Fibroblast of skin of back (primary cell): ENCODE results near the gene MEIS3.

Experiments
- DNase-seq: peaks from one replicate; pipeline ENCODE4 v3.0.0-alpha.2; 2013

The MEIS3 gene

DNA sequence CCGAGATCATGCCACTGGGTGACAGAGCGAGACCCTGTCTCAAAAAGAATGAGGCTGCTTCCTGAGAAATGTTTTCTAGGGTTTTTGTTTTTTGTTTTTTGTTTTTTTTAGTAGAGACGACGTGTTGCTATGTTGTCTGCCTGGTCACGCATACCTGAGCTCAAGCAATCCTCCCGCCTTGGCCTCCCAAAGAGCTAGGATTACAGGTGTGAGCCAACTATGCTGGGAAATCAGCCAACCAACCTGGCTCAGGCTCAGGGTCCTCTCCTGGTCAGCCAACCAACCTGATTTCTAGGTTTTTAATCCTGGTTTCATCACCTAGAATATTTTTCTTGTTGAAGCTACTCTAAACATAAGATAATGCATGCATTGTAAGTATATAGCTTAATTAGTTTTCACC is 62.4 kb downstream of the MEIS3 start:
- DNase-seq: no peak

DNA sequence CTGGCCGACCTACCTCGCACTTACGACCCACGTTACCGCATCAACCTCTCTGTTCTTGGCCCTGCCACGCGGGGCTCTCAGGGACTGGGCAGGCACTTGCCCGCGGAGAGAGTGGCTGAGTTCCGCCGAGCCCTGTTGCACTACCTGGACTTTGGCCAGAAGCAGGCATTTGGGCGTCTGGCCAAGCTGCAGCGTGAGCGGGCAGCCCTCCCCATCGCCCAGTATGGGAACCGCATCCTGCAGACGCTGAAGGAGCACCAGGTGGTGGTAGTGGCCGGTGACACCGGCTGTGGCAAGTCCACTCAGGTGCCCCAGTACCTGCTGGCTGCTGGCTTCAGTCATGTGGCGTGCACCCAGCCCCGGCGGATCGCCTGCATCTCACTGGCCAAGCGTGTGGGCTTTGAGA is 66.0 kb downstream of the MEIS3 start:
- DNase-seq: no peak
